ENCODE data around the gene MAPK1. TPM values are rescaled to one million over a fixed set of nuclear protein-coding genes. Genes with fewer than 3 reads are reported as not detected.
"Not testable (repeated sequence)": the region's sequence is repeated elsewhere in the genome, so short reads cannot be mapped to it uniquely, and the experiment has no call there.

Gene MAPK1
- total RNA-seq, 1 donor from 2014 or later, result 110 TPM

- not testable (repeated sequence) for DNase-seq (ENCODE audit: low read depth)
These were observed 73.7 kb downstream of the MAPK1 start for GRCh38 chr22:21793716-21794115.

- DNase-seq (ENCODE audit: low read depth), result no peak
These were observed 75.5 kb downstream of the MAPK1 start for GRCh38 chr22:21791635-21792625.

- not testable (repeated sequence) for DNase-seq (ENCODE audit: low read depth)
These were observed 76.4 kb downstream of the MAPK1 start for GRCh38 chr22:21790849-21791610.

GRCh38 chr22:21790359-21790758 is 77.1 kb downstream of the MAPK1 start:
- DNase-seq (ENCODE audit: low read depth), result no peak

GRCh38 chr22:21787565-21787964 is 79.9 kb downstream of the MAPK1 start:
- not testable (repeated sequence) for DNase-seq (ENCODE audit: low read depth)

- DNase-seq (ENCODE audit: low read depth), result no peak
These were observed 87.2 kb downstream of the MAPK1 start for GRCh38 chr22:21780259-21780658.

- no peak for DNase-seq (ENCODE audit: low read depth)
These were observed 88.0 kb downstream of the MAPK1 start for GRCh38 chr22:21779444-21779843.

- peak; percentile 73 for DNase-seq (ENCODE audit: low read depth)
These were observed 88.6 kb downstream of the MAPK1 start for GRCh38 chr22:21778705-21779363.

GRCh38 chr22:21771631-21771976 is 95.8 kb downstream of the MAPK1 start:
- DNase-seq (ENCODE audit: low read depth), result no peak

- no peak for DNase-seq (ENCODE audit: low read depth)
These were observed 99.0 kb downstream of the MAPK1 start for GRCh38 chr22:21768435-21768834.

GRCh38 chr22:21766691-21767462 is 100.6 kb downstream of the MAPK1 start:
- no peak for DNase-seq (ENCODE audit: low read depth)

- no peak for DNase-seq (ENCODE audit: low read depth)
These were observed 101.4 kb downstream of the MAPK1 start for GRCh38 chr22:21765909-21766529.

- no peak for DNase-seq (ENCODE audit: low read depth)
These were observed 103.2 kb downstream of the MAPK1 start for GRCh38 chr22:21764038-21764804.

GRCh38 chr22:21762712-21763581 is 104.5 kb downstream of the MAPK1 start:
- DNase-seq (ENCODE audit: low read depth), result peak; percentile 34

GRCh38 chr22:21761994-21762680 is 105.3 kb downstream of the MAPK1 start:
- no peak for DNase-seq (ENCODE audit: low read depth)

- DNase-seq (ENCODE audit: low read depth), result no peak
These were observed 106.4 kb downstream of the MAPK1 start for GRCh38 chr22:21761086-21761485.

- peak; percentile 65 for DNase-seq (ENCODE audit: low read depth)
These were observed 106.8 kb downstream of the MAPK1 start for GRCh38 chr22:21760640-21761039.
